CD8-positive, alpha-beta memory T cell (primary cell): Measurements from ENCODE around the gene ABHD11. TPM values are rescaled to one million over a fixed set of nuclear protein-coding genes. Genes with fewer than 3 reads are reported as not detected.

ENCODE experiments used
- CTCF ChIA-PET: fragments of 350-600 bp; sonication (Branson Sonifier 250); formaldehyde crosslinking; loops from one replicate; lab custom pipeline; 2021; ENCODE audit warnings: antibody characterized with exemption; lab: Charles Lee
- POLR2A ChIA-PET: fragments of 350-600 bp; sonication (Branson Sonifier 250); formaldehyde crosslinking; loops from one replicate; lab custom pipeline; 2021; ENCODE audit warnings: antibody characterized with exemption; lab: Charles Lee
- DNase-seq, 5 donors: peaks; one replicate each; pipeline versions ENCODE4 v3.0.0 to v3.0.0-alpha.2; 2020 to 2022; ENCODE audit warnings: mixed read lengths in 1 of 5
- H3K27ac ChIP-seq: one replicate; pipeline ENCODE4 v1.7.0; 2013; ENCODE audit warnings: low read depth, mild to moderate bottlenecking, low read length, moderate library complexity
- H3K27me3 ChIP-seq: 2 replicates; pipeline ENCODE4 v1.7.0; 2013; ENCODE audit warnings: low read length, mild to moderate bottlenecking; ENCODE audit not compliant: insufficient read depth, poor library complexity, severe bottlenecking
- H3K36me3 ChIP-seq: 2 replicates; pipeline ENCODE4 v1.7.0; 2013; ENCODE audit warnings: mild to moderate bottlenecking, low read length, moderate library complexity; ENCODE audit not compliant: insufficient read depth
- H3K4me1 ChIP-seq: 2 replicates; pipeline ENCODE4 v1.7.0; 2013; ENCODE audit warnings: mild to moderate bottlenecking, low read length, moderate library complexity; ENCODE audit not compliant: insufficient read depth
- H3K4me3 ChIP-seq: 2 replicates; pipeline ENCODE4 v1.7.0; 2013; ENCODE audit warnings: mild to moderate bottlenecking, low read length
- H3K9me3 ChIP-seq: 2 replicates; pipeline ENCODE4 v1.7.0; 2013; ENCODE audit warnings: mild to moderate bottlenecking, low read length
- H3K27ac Mint-ChIP-seq, 8 donors: one replicate each; pipeline ENCODE4 v1.8.0; 2020 to 2021; ENCODE audit warnings: mixed read lengths in 8 of 8, mild to moderate bottlenecking in 6 of 8, inconsistent platforms in 3 of 8, moderate library complexity in 3 of 8
- H3K27me3 Mint-ChIP-seq, 2 donors: one replicate each; pipeline ENCODE4 v1.8.0; 2020 to 2021; ENCODE audit warnings: mixed read lengths in 2 of 2, mild to moderate bottlenecking in 1 of 2, moderate library complexity in 1 of 2
- H3K36me3 Mint-ChIP-seq, 3 donors: one replicate each; pipeline ENCODE4 v1.8.0; 2020 to 2021; ENCODE audit warnings: mixed read lengths in 3 of 3, inconsistent platforms in 1 of 3, mild to moderate bottlenecking in 1 of 3
- H3K4me1 Mint-ChIP-seq, 3 donors: one replicate each; pipeline ENCODE4 v1.8.0; 2020 to 2021; ENCODE audit warnings: mixed read lengths in 3 of 3, inconsistent platforms in 1 of 3, mild to moderate bottlenecking in 1 of 3
- H3K4me3 Mint-ChIP-seq, 7 donors: one replicate each; pipeline ENCODE4 v1.8.0; 2020 to 2021; ENCODE audit warnings: mixed read lengths in 7 of 7, mild to moderate bottlenecking in 6 of 7, moderate library complexity in 4 of 7, inconsistent platforms in 2 of 7
- H3K9me3 Mint-ChIP-seq, 5 donors: one replicate each; pipeline ENCODE4 v1.8.0; 2020 to 2022; ENCODE audit warnings: mixed read lengths in 5 of 5, mild to moderate bottlenecking in 3 of 5, moderate library complexity in 2 of 5, inconsistent platforms in 1 of 5
- polyA plus RNA-seq: library from polyadenylated mRNA; unstranded; fragments of 300-500 nt; fragmentation: Illumina TruSeq; gene quantifications from one replicate; pipeline ENCODE4 v1.2.3, GENCODE V29; 2021
- total RNA-seq, 2 experiments: library from RNA; stranded (reverse); gene quantifications; one replicate each; pipeline ENCODE4 v1.2.3, GENCODE V29; 2021

ABHD11 gene
- total and polyA plus RNA-seq, 3 experiments from 2014 or later, result 13.1 to 26.5 (median 23.2) TPM

- peaks cover 0 to 2% of the 10 kb centered on the region in 2 donors for H3K27me3 Mint-ChIP-seq
- Histone ChIP-seq H3K36me3 (peaks cover 7% of the 10 kb centered on the region), H3K27ac (no peak overlapping the region), H3K27me3 (no peaks in the 10 kb centered on the region), H3K4me3 (no peak overlapping the region), H3K9me3 (no peaks in the 10 kb centered on the region), H3K4me1 (peaks cover 9% of the 10 kb centered on the region)
- ChIA-PET CTCF (interaction anchor here (0.9 to 9.3 kb wide), 3 partner anchors 116 to 174 kb away, joined by 3 to 104 read pairs (median 4); no protein-coding TSS in a partner anchor), POLR2A (interaction anchor here (0.7 kb wide), 1 partner anchor 551 kb away, joined by 9 read pairs; no protein-coding TSS in a partner anchor)
- H3K9me3 Mint-ChIP-seq, result no peaks in the 10 kb centered on the region
- peak overlapping the region in 4 of 8 donors; percentile 54 to 75 (median 70) for H3K27ac Mint-ChIP-seq
- DNase-seq, result no peak
- H3K36me3 Mint-ChIP-seq, result peaks cover 0 to 10% (median 0%) of the 10 kb centered on the region in 3 donors
- H3K4me3 Mint-ChIP-seq, result peak overlapping the region; percentile 23 to 90 (median 40)
- peaks cover 5 to 16% (median 9%) of the 10 kb centered on the region in 3 donors for H3K4me1 Mint-ChIP-seq
Measured at GRCh38 chr7:73740212-73740611, 1.6 kb upstream of the ABHD11 start.

- peak overlapping the region; percentile 58 to 97 (median 92) for H3K27ac Mint-ChIP-seq
- Histone ChIP-seq H3K9me3 (no peaks in the 10 kb centered on the region), H3K27ac (peak overlapping the region; percentile 87), H3K27me3 (no peaks in the 10 kb centered on the region), H3K4me3 (peak overlapping the region; percentile 83), H3K36me3 (peaks cover 7% of the 10 kb centered on the region), H3K4me1 (peaks cover 9% of the 10 kb centered on the region)
- H3K36me3 Mint-ChIP-seq, result peaks cover 0 to 10% (median 0%) of the 10 kb centered on the region in 3 donors
- peaks cover 11 to 24% (median 16%) of the 10 kb centered on the region in 3 donors for H3K4me1 Mint-ChIP-seq
- CTCF ChIA-PET, result interaction anchor here (1.0 to 9.3 kb wide), 3 partner anchors 14 to 133 kb away, joined by 4 to 104 read pairs (median 36); no protein-coding TSS in a partner anchor
- H3K27me3 Mint-ChIP-seq, result peaks cover 0 to 2% of the 10 kb centered on the region in 2 donors
- POLR2A ChIA-PET, result interaction anchor here (0.7 to 1.2 kb wide), 3 partner anchors 54 to 552 kb away, joined by 4 to 10 read pairs (median 9); partner anchors contain the start of gene TBL2
- peak overlapping the region; percentile 87 to 97 (median 92) for H3K4me3 Mint-ChIP-seq
- no peaks in the 10 kb centered on the region for H3K9me3 Mint-ChIP-seq
- no peak for DNase-seq
Measured at GRCh38 chr7:73739387-73739767, 775 bp upstream of the ABHD11 start.

- Mint-ChIP-seq H3K9me3 (no peaks in the 10 kb centered on the region), H3K27me3 (peaks cover 0 to 4% of the 10 kb centered on the region in 2 donors), H3K4me3 (peak overlapping the region; percentile 87 to 97 (median 92)), H3K27ac (peak overlapping the region in 7 of 8 donors; percentile 72 to 91 (median 81)), H3K36me3 (peaks cover 0 to 10% (median 0%) of the 10 kb centered on the region in 3 donors), H3K4me1 (peaks cover 11 to 24% (median 16%) of the 10 kb centered on the region in 3 donors)
- Histone ChIP-seq H3K4me1 (peaks cover 9% of the 10 kb centered on the region), H3K27me3 (no peaks in the 10 kb centered on the region), H3K27ac (peak overlapping the region; percentile 80), H3K36me3 (peaks cover 7% of the 10 kb centered on the region), H3K9me3 (no peaks in the 10 kb centered on the region), H3K4me3 (peak overlapping the region; percentile 83)
- CTCF ChIA-PET, result interaction anchor here (5.4 to 9.3 kb wide), 2 partner anchors 13 to 131 kb away, joined by 36 to 104 read pairs; no protein-coding TSS in a partner anchor
- POLR2A ChIA-PET, result interaction anchor here (0.5 to 1.2 kb wide), 7 partner anchors 17 to 919 kb away, joined by 3 to 10 read pairs (median 4); partner anchors contain the start of genes BAZ1B, GTF2I and TBL2
- peak; percentile 30 to 70 (median 56) for DNase-seq
Measured at GRCh38 chr7:73738220-73738611, 386 bp downstream of the ABHD11 start.

GRCh38 chr7:73737491-73738219, 947 bp downstream of the ABHD11 start:
- Histone ChIP-seq H3K4me1 (peaks cover 9% of the 10 kb centered on the region), H3K27ac (peak overlapping the region; percentile 80), H3K36me3 (peaks cover 7% of the 10 kb centered on the region), H3K27me3 (no peaks in the 10 kb centered on the region), H3K9me3 (no peaks in the 10 kb centered on the region), H3K4me3 (peak overlapping the region; percentile 83)
- DNase-seq, result no peak
- H3K27me3 Mint-ChIP-seq, result peaks cover 0 to 4% of the 10 kb centered on the region in 2 donors
- H3K9me3 Mint-ChIP-seq, result no peaks in the 10 kb centered on the region
- H3K36me3 Mint-ChIP-seq, result peaks cover 0 to 10% (median 0%) of the 10 kb centered on the region in 3 donors
- H3K4me1 Mint-ChIP-seq, result peaks cover 11 to 24% (median 16%) of the 10 kb centered on the region in 3 donors
- peak overlapping the region; percentile 87 to 97 (median 92) for H3K4me3 Mint-ChIP-seq
- ChIA-PET POLR2A (interaction anchor here (0.5 to 1.2 kb wide), 4 partner anchors 16 to 232 kb away, joined by 3 to 10 read pairs (median 4); partner anchors contain the start of gene TBL2), CTCF (interaction anchor here (0.6 to 9.3 kb wide), 3 partner anchors 13 to 131 kb away, joined by 3 to 104 read pairs (median 36); no protein-coding TSS in a partner anchor)
- peak overlapping the region in 7 of 8 donors; percentile 57 to 91 (median 73) for H3K27ac Mint-ChIP-seq

- peaks cover 11 to 24% (median 16%) of the 10 kb centered on the region in 3 donors for H3K4me1 Mint-ChIP-seq
- POLR2A ChIA-PET, result no interaction called here
- no peaks in the 10 kb centered on the region for H3K9me3 ChIP-seq
- CTCF ChIA-PET, result interaction anchor here (5.4 to 9.3 kb wide), 2 partner anchors 12 to 130 kb away, joined by 36 to 104 read pairs; no protein-coding TSS in a partner anchor
- DNase-seq, result peak in 1 of 5 donors; percentile 52
- H3K9me3 Mint-ChIP-seq, result no peaks in the 10 kb centered on the region
- peak overlapping the region in 3 of 8 donors; percentile 17 to 73 (median 66) for H3K27ac Mint-ChIP-seq
- H3K4me3 Mint-ChIP-seq, result peak overlapping the region in 6 of 7 donors; percentile 72 to 93 (median 90)
- peaks cover 0 to 10% (median 0%) of the 10 kb centered on the region in 3 donors for H3K36me3 Mint-ChIP-seq
- H3K4me1 ChIP-seq, result peaks cover 9% of the 10 kb centered on the region
- peaks cover 7% of the 10 kb centered on the region for H3K36me3 ChIP-seq
- H3K27ac ChIP-seq, result no peak overlapping the region
- H3K27me3 Mint-ChIP-seq, result peaks cover 0 to 4% of the 10 kb centered on the region in 2 donors
- H3K4me3 ChIP-seq, result no peak overlapping the region
- H3K27me3 ChIP-seq, result no peaks in the 10 kb centered on the region
Measured at GRCh38 chr7:73736885-73737284, 1.7 kb downstream of the ABHD11 start.

GRCh38 chr7:73735528-73735905, 3.1 kb downstream of the ABHD11 start:
- Mint-ChIP-seq H3K4me3 (no peak overlapping the region), H3K27ac (peak overlapping the region in 1 of 8 donors; percentile 96), H3K36me3 (peaks cover 0 to 10% (median 0%) of the 10 kb centered on the region in 3 donors), H3K9me3 (no peaks in the 10 kb centered on the region), H3K4me1 (peaks cover 11 to 24% (median 16%) of the 10 kb centered on the region in 3 donors), H3K27me3 (peaks cover 1 to 2% of the 10 kb centered on the region in 2 donors)
- H3K36me3 ChIP-seq, result peaks cover 7% of the 10 kb centered on the region
- no peaks in the 10 kb centered on the region for H3K9me3 ChIP-seq
- ChIA-PET POLR2A (no interaction called here), CTCF (interaction anchor here (1.2 to 9.3 kb wide), 12 partner anchors 10 to 294 kb away, joined by 3 to 104 read pairs (median 5); partner anchors contain the start of genes STX1A and TBL2)
- peak in 1 of 5 donors; percentile 50 for DNase-seq
- peaks cover 9% of the 10 kb centered on the region for H3K4me1 ChIP-seq
- no peak overlapping the region for H3K4me3 ChIP-seq
- H3K27me3 ChIP-seq, result no peaks in the 10 kb centered on the region
- H3K27ac ChIP-seq, result no peak overlapping the region

- peak overlapping the region in 7 of 8 donors; percentile 3 to 98 (median 84) for H3K27ac Mint-ChIP-seq
- POLR2A ChIA-PET, result no interaction called here
Measured at GRCh38 chr7:73734619-73735527, 3.7 kb downstream of the ABHD11 start.

More at GRCh38 chr7:73734619-73735527, 3.7 kb downstream of the ABHD11 start:
- Mint-ChIP-seq H3K4me1 (peaks cover 11 to 24% (median 16%) of the 10 kb centered on the region in 3 donors), H3K36me3 (peaks cover 0 to 10% (median 0%) of the 10 kb centered on the region in 3 donors), H3K27me3 (peaks cover 2 to 4% of the 10 kb centered on the region in 2 donors), H3K9me3 (no peaks in the 10 kb centered on the region), H3K4me3 (peak overlapping the region in 3 of 7 donors; percentile 14 to 63 (median 47))
- CTCF ChIA-PET, result interaction anchor here (0.6 to 9.3 kb wide), 24 partner anchors 10 to 411 kb away, joined by 3 to 104 read pairs (median 4); partner anchors contain the start of genes BAZ1B, STX1A and TBL2
- Histone ChIP-seq H3K27me3 (no peaks in the 10 kb centered on the region), H3K4me3 (no peak overlapping the region), H3K27ac (peak overlapping the region; percentile 2), H3K9me3 (no peaks in the 10 kb centered on the region), H3K4me1 (peaks cover 9% of the 10 kb centered on the region), H3K36me3 (peaks cover 7% of the 10 kb centered on the region)
- DNase-seq, result peak; percentile 68 to 88 (median 78)
